HG03045 (cell line): ENCODE measurements around the gene APAF1.
"Not testable (repeated sequence)": the region's sequence is repeated elsewhere in the genome, so short reads cannot be mapped to it uniquely, and the experiment has no call there.

Source experiments
- ATAC-seq: cut with Tn5 transposase; IDR thresholded peaks from one replicate; pipeline ENCODE4 v1.9.1; 2021; ENCODE audit warnings: mild to moderate bottlenecking, moderate library complexity; ENCODE audit not compliant: unreplicated experiment

The APAF1 gene

DNA sequence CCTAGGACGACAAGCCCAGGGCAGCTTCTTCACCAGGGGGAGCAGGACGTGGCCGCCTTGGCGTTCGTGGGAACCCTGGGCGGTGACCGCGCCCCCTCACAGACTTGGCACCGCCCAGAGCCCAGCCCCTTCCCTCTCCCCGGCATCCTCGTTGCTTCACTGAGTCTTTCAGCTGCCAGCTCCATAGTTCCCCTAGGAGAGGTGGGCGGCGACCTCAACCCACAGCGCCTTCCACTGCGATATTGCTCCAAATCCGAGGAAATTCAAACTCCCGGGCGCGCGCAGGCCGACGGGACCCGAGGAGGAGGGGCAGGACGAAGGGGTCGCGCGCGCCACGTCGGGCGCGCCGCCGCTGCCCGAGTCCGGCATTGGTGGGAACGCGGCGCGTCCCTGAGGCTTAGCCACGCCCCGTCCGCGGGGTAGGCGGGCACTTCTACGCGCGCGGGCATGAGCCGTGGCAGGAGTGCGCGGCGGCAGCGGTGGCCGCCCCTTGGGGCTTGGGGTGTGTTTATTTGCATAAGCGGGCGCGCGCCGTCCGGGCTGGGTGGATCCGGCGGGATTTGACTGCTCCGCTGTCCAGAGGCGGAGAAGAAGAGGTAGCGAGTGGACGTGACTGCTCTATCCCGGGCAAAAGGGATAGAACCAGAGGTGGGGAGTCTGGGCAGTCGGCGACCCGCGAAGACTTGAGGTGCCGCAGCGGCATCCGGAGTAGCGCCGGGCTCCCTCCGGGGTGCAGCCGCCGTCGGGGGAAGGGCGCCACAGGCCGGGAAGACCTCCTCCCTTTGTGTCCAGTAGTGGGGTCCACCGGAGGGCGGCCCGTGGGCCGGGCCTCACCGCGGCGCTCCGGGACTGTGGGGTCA, at the start of gene APAF1, which contains the start of gene IKBIP:
Gene APAF1, plus strand, starts transcription at position 579 of the 860 bp plus-strand sequence. CDS start 3,070 bp downstream, outside the sequence.
Gene IKBIP, minus strand, starts transcription at position 77 of the 860 bp plus-strand sequence. CDS start 87 bp downstream, outside the sequence.
- peak; percentile 90 for ATAC-seq

DNA sequence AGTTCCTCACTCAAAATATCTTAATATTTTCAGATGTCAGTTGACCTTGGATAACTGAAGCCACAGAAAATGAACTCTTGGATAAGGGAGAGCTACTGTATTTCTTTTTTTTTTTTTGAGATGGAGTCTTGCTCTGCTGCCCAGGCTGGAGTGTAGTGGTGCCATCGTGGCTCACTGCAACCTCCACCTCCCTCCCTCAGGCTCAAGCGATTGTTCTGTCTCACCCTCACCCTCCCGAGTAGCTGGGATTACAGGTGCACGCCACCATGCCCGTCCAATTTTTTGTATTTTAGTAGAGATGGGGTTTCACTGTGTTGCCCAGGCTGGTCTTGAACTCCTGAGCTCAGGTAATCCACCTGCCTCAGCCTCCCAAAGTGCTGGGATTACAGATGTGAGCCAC, 47.8 kb upstream of the APAF1 start:
- ATAC-seq: not testable (repeated sequence)

DNA sequence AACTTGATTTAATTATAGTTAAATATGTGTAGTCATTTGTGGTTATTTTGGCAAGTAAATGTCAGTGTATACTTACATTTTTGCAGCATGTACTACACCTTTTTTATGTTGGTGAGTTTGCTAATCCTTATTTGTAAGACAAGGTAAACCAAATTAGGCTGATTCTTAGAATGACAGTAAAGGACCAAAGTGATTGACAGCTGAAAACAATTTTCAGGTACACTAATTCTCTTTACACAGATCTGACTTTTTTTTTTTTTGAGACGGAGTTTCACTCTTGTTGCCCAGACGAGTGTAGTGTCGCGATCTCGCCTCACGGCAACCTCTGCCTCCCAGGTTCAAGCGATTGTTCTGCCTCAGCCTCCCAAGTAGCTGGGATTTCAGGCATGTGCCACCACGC, 43.2 kb upstream of the APAF1 start:
- ATAC-seq: no peak

GRCh38 chr12:98606359-98606988, 38.6 kb upstream of the APAF1 start:
- no peak for ATAC-seq

- ATAC-seq: no peak
Measured at GRCh38 chr12:98610596-98610995, 34.5 kb upstream of the APAF1 start.

GRCh38 chr12:98612696-98613334, 32.3 kb upstream of the APAF1 start:
- peak; percentile 65 for ATAC-seq

- no peak for ATAC-seq
Measured at GRCh38 chr12:98618952-98619351, 26.1 kb upstream of the APAF1 start.

- peak; percentile 67 for ATAC-seq
Measured at GRCh38 chr12:98635657-98636323, 9.3 kb upstream of the APAF1 start.

DNA sequence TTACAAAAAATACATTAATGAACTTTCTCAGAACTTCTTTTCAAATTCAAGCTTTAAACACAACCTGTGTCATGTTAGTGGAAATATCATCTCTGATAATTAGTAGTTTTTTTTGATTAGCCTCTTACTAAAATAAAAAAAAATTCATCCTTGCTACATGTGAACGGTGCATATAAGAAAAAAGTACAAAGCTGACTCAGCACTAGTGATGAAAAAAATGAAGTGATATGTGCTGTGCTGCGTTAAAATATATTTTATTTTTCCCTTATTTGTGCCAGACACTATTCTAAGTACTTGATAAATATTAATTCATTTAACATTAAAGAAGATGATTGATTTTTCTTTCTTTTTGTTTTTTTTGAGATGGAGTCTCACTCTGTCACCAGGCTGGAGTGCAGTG, 8.0 kb upstream of the APAF1 start:
- ATAC-seq: no peak

- no peak for ATAC-seq
Measured at GRCh38 chr12:98638009-98638408, 7.1 kb upstream of the APAF1 start.

- ATAC-seq: no peak
Measured at GRCh38 chr12:98639491-98639890, 5.6 kb upstream of the APAF1 start.

DNA sequence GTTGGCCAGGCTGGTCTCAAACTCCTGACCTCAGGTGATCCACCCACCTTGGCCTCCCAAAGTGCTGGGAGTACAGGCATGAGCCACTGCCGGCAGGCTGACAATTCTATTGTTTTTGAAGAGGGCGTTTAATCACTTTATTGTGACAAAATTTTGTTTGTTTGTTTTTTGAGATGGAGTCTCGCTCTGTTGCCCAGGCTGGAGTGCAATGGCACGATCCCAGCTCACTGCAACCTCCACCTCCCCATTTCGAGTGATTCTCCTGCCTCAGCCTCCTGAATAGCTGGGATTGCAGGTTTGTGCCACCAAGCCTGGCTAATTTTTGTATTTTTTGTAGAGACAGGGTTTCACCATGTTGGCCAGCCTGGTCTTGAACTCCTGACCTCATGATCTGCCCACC, 2.3 kb upstream of the APAF1 start:
- ATAC-seq: not testable (repeated sequence)

- peak; percentile 20 for ATAC-seq
Measured at GRCh38 chr12:98644433-98644711, 718 bp upstream of the APAF1 start.

DNA sequence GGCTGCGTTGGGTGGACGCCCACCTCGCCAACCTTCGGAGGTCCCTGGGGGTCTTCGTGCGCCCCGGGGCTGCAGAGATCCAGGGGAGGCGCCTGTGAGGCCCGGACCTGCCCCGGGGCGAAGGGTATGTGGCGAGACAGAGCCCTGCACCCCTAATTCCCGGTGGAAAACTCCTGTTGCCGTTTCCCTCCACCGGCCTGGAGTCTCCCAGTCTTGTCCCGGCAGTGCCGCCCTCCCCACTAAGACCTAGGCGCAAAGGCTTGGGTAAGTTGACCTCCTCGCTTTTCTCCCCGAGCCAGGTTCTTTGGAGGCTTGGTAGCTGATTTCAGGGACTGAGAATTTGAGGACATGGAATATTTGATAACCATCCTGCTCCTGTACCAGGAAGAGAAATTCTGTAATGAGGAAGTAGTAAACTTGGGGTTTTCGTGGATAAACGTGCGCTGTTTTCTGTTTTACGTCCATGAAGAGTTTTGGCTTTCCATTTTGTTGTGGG, 530 bp downstream of the APAF1 start:
- peak; percentile 0 for ATAC-seq

GRCh38 chr12:98646294-98647090, 1.4 kb downstream of the APAF1 start:
- ATAC-seq: no peak

GRCh38 chr12:98651328-98651727, 6.2 kb downstream of the APAF1 start:
- no peak for ATAC-seq

DNA sequence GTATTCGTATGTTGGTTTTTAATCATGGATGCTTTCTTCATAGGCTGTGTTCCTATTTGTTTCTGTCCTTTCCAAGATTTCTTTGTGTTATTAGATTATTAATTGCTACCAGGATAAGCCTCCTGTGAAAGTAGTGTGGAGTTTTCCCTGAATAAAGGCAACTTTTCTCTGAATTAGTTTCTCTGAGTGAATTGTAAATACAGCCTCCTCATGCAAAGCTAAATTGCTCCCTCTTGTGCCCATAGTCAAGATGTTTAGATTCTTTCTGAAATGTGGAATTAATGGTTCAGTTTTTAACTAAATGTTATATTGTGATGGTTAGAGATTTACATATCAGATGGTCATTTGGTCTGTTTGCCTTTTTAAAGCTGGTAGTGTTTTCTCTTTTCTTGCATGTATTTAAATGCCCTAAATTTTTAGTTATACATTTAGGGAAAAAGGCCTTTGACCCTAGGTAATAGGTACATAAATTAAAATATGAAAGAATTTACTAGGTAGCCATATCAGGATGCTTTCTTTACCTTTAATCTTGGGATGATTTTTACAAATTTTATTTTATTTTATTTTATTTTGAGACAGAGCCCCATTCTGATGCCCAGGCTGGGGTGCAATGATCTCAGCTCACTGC, 8.9 kb downstream of the APAF1 start:
- no peak for ATAC-seq

GRCh38 chr12:98656289-98657101, 11.4 kb downstream of the APAF1 start:
- ATAC-seq: peak; percentile 52

- ATAC-seq: no peak
Measured at GRCh38 chr12:98660521-98660920, 15.4 kb downstream of the APAF1 start.
